Fibroblast of lung (primary cell): Measurements from ENCODE around the gene UBR3. TPM values are rescaled to one million over a fixed set of nuclear protein-coding genes. Genes with fewer than 3 reads are reported as not detected.

Experiments
- DNase-seq, 2 donors: peaks; one replicate each; pipeline versions ENCODE4 v3.0.0 to v3.0.0-alpha.2; 2010; ENCODE audit warnings: low read depth in 2 of 2
- H2AFZ ChIP-seq: 2 replicates; pipeline ENCODE4 v1.5.1; 2012; ENCODE audit warnings: low read length, control low read depth, inconsistent platforms
- H3K27ac ChIP-seq: 2 replicates; pipeline ENCODE4 v1.5.1; 2011; ENCODE audit warnings: low read length, control low read depth; ENCODE audit not compliant: insufficient read depth
- H3K27me3 ChIP-seq: 2 replicates; pipeline ENCODE4 v1.5.1; 2011; ENCODE audit warnings: mild to moderate bottlenecking, low read length; ENCODE audit not compliant: control insufficient read depth, insufficient read depth
- H3K36me3 ChIP-seq: 2 replicates; pipeline ENCODE4 v1.5.1; 2011; ENCODE audit warnings: low read length; ENCODE audit not compliant: control insufficient read depth, insufficient read depth
- H3K4me1 ChIP-seq: 2 replicates; pipeline ENCODE4 v1.5.1; 2011; ENCODE audit warnings: low read length; ENCODE audit not compliant: control insufficient read depth, insufficient read depth; ENCODE audit errors: extremely low read depth
- H3K4me2 ChIP-seq: 2 replicates; pipeline ENCODE4 v1.5.1; 2011; ENCODE audit warnings: low read length, control low read depth; ENCODE audit not compliant: insufficient read depth; ENCODE audit errors: extremely low read depth
- H3K4me3 ChIP-seq, 4 experiments: fragments of 200-600 bp in 1 of 4; sonication (generic) in 1 of 4; replicated peaks in 1 of 4; 2 replicates each; pipeline ENCODE4 v1.5.1; 2011 to 2016; ENCODE audit warnings: low read length in 4 of 4, low read depth in 3 of 4, mild to moderate bottlenecking in 3 of 4, control low read depth in 2 of 4, inconsistent platforms in 1 of 4, mixed read lengths in 1 of 4; ENCODE audit not compliant: insufficient read depth in 1 of 4; ENCODE audit errors: control extremely low read depth in 1 of 4
- H3K79me2 ChIP-seq: 2 replicates; pipeline ENCODE4 v1.5.1; 2012; ENCODE audit warnings: mild to moderate bottlenecking, low read length, inconsistent platforms; ENCODE audit not compliant: control insufficient read depth, insufficient read depth
- H3K9ac ChIP-seq: 2 replicates; pipeline ENCODE4 v1.5.1; 2011; ENCODE audit warnings: mild to moderate bottlenecking, low read length, control low read depth; ENCODE audit not compliant: insufficient read depth
- H3K9me3 ChIP-seq: 2 replicates; pipeline ENCODE4 v1.5.1; 2012; ENCODE audit warnings: low read depth, low read length; ENCODE audit not compliant: control insufficient read depth, insufficient read depth
- H4K20me1 ChIP-seq: 2 replicates; pipeline ENCODE4 v1.5.1; 2011; ENCODE audit warnings: low read length; ENCODE audit not compliant: control insufficient read depth, insufficient read depth; ENCODE audit errors: extremely low read depth
- EZH2 ChIP-seq: IDR thresholded peaks from 2 replicates; pipeline ENCODE4 v1.5.1; 2012; ENCODE audit warnings: low read length, control low read depth, mild to moderate bottlenecking; ENCODE audit errors: missing control alignments
- polyA plus RNA-seq, 2 donors: library from polyadenylated mRNA; depleted of rRNA in 1 of 2; stranded (reverse) in 1 of 2; unstranded in 1 of 2; fragments of >200 nt; gene quantifications; 2 replicates each; pipeline ENCODE4 v1.2.1, GENCODE V29; 2011 to 2012; ENCODE audit warnings: missing spikeins in 1 of 2
- total RNA-seq: library from RNA; depleted of rRNA; stranded (reverse); fragments of >200 nt; gene quantifications from 2 replicates; pipeline ENCODE4 v1.2.1, GENCODE V29; 2014
- TF ChIP-seq, protein P1 (sequence below), 2 donors: IDR thresholded peaks in 1 of 2; conservative IDR thresholded peaks in 1 of 2; 1 replicate in 1 of 2; 2 replicates in 1 of 2; pipeline ENCODE4 v1.5.1; 2011 to 2012; ENCODE audit warnings: low read length in 2 of 2, control low read depth in 1 of 2, inconsistent platforms in 1 of 2, low read depth in 1 of 2, mild to moderate bottlenecking in 1 of 2

Gene UBR3
- total and polyA plus RNA-seq, 2 donors (not counting 1 experiment from before 2014, with no cell fraction given) = 21.7 to 39.5 TPM

GRCh38 chr2:169945515-169945914 is 118.3 kb downstream of the UBR3 start:
- TF ChIP-seq, protein P1, sequence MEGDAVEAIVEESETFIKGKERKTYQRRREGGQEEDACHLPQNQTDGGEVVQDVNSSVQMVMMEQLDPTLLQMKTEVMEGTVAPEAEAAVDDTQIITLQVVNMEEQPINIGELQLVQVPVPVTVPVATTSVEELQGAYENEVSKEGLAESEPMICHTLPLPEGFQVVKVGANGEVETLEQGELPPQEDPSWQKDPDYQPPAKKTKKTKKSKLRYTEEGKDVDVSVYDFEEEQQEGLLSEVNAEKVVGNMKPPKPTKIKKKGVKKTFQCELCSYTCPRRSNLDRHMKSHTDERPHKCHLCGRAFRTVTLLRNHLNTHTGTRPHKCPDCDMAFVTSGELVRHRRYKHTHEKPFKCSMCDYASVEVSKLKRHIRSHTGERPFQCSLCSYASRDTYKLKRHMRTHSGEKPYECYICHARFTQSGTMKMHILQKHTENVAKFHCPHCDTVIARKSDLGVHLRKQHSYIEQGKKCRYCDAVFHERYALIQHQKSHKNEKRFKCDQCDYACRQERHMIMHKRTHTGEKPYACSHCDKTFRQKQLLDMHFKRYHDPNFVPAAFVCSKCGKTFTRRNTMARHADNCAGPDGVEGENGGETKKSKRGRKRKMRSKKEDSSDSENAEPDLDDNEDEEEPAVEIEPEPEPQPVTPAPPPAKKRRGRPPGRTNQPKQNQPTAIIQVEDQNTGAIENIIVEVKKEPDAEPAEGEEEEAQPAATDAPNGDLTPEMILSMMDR (conservative IDR thresholded peaks at IDR 0.05 in 1 of 2, IDR thresholded peaks at IDR 0.05 in 1 of 2; ENCODE audit: low read depth in 1 of 2, low read length in 2 of 2) = no peak
- no peak for TF ChIP-seq EZH2
- H4K20me1 ChIP-seq = no peaks in the 10 kb centered on the region
- no peaks in the 10 kb centered on the region for H3K27me3 ChIP-seq
- H3K36me3 ChIP-seq = peaks cover 2% of the 10 kb centered on the region
- H3K9me3 ChIP-seq = no peaks in the 10 kb centered on the region
- H3K79me2 ChIP-seq = no peaks in the 10 kb centered on the region
- H3K4me2 ChIP-seq = no peak overlapping the region
- H2AFZ ChIP-seq = no peak overlapping the region
- no peak overlapping the region for H3K9ac ChIP-seq
- no peak for DNase-seq
- no peaks in the 10 kb centered on the region for H3K4me1 ChIP-seq
- no peak overlapping the region for H3K27ac ChIP-seq
- H3K4me3 ChIP-seq = no peak overlapping the region

DNA sequence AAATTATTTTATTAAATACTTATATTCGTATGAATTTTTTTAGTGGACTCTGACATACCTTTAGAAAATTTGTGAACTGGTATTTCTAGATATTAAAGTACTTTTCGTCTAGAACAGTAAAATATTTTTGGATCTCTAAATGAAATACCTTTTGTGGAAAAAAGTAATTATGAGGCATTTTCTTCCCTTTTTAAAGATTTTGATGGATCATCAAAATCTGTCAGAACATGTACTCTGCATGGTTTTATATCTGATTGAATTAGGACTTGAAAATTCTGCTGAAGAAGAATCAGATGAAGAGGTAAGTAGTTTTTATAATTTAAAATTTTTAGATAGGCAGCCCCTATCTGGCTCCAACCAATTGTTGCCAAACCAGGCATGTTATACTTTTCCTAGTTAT is 118.8 kb downstream of the UBR3 start:
- Histone ChIP-seq H3K9me3 (no peaks in the 10 kb centered on the region), H3K27me3 (no peaks in the 10 kb centered on the region), H2AFZ (no peak overlapping the region), H3K79me2 (no peaks in the 10 kb centered on the region), H3K4me2 (no peak overlapping the region), H4K20me1 (no peaks in the 10 kb centered on the region), H3K36me3 (no peaks in the 10 kb centered on the region), H3K9ac (no peak overlapping the region), H3K4me1 (no peaks in the 10 kb centered on the region), H3K27ac (no peak overlapping the region), H3K4me3 (no peak overlapping the region)
- TF ChIP-seq, protein P1 (conservative IDR thresholded peaks at IDR 0.05 in 1 of 2, IDR thresholded peaks at IDR 0.05 in 1 of 2; ENCODE audit: low read depth in 1 of 2, low read length in 2 of 2) = no peak
- no peak for TF ChIP-seq EZH2
- DNase-seq = no peak

DNA sequence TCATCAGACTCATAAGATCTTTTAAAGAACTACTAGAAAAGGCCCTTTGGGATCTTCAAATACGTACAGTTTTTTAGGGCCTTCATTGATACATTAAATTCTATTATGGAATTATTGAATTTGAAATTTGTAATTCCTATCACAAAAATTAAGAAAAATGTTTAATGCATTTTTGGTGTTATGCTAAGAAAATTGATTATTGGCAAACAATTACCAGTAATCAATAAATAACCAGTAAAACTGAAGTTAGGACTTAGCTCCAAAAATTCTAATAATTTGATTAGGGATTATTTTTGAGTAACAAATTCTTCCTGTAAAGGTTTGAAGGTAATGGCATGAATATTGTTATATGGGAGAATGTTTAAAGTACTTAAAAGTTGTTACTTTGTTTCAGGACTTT is 119.3 kb downstream of the UBR3 start:
- H3K4me2 ChIP-seq = no peak overlapping the region
- no peak overlapping the region for H3K27ac ChIP-seq
- H2AFZ ChIP-seq = no peak overlapping the region
- H3K27me3 ChIP-seq = no peaks in the 10 kb centered on the region
- H3K79me2 ChIP-seq = no peaks in the 10 kb centered on the region
- DNase-seq = no peak
- no peaks in the 10 kb centered on the region for H3K9me3 ChIP-seq
- TF ChIP-seq, protein P1 (conservative IDR thresholded peaks at IDR 0.05 in 1 of 2, IDR thresholded peaks at IDR 0.05 in 1 of 2; ENCODE audit: low read depth in 1 of 2, low read length in 2 of 2) = no peak
- TF ChIP-seq EZH2 = no peak
- no peaks in the 10 kb centered on the region for H4K20me1 ChIP-seq
- no peaks in the 10 kb centered on the region for H3K36me3 ChIP-seq
- H3K4me1 ChIP-seq = no peaks in the 10 kb centered on the region
- no peak overlapping the region for H3K9ac ChIP-seq
- H3K4me3 ChIP-seq = no peak overlapping the region
